SK-N-SH treated with all-trans-retinoic acid at 6 μM for 48 hours (cell line): ENCODE data around the gene AKR1B1.

Experiments used
- ARNTL ChIP-seq: fragments of 450-650 bp; formaldehyde crosslinking; IDR thresholded peaks from 2 replicates; pipeline ENCODE4 v1.5.0; 2020; ENCODE audit warnings: low read depth, mild to moderate bottlenecking, moderate library complexity, borderline replicate concordance
- ZNF70 ChIP-seq: fragments of 450-650 bp; formaldehyde crosslinking; IDR thresholded peaks from 2 replicates; pipeline ENCODE4 v1.5.0; 2020; ENCODE audit warnings: mild to moderate bottlenecking, moderate library complexity
- TF ChIP-seq, protein P1 (sequence below): fragments of 250-450 bp; sonication (Bioruptor Pico); IDR thresholded peaks from 2 replicates; pipeline ENCODE4 v1.8.0; 2020; ENCODE audit warnings: mild to moderate bottlenecking, moderate library complexity, borderline replicate concordance
- TF ChIP-seq, protein P2 (sequence below): fragments of 250-450 bp; sonication (Bioruptor Pico); IDR thresholded peaks from 2 replicates; pipeline ENCODE4 v1.5.1; 2020; ENCODE audit warnings: low read depth, mild to moderate bottlenecking, moderate library complexity
- TF ChIP-seq, protein P3 (sequence below): fragments of 250-450 bp; sonication (Bioruptor Pico); IDR thresholded peaks from 2 replicates; pipeline ENCODE4 v1.5.1; 2021; ENCODE audit warnings: mild to moderate bottlenecking, moderate library complexity

DNA sequence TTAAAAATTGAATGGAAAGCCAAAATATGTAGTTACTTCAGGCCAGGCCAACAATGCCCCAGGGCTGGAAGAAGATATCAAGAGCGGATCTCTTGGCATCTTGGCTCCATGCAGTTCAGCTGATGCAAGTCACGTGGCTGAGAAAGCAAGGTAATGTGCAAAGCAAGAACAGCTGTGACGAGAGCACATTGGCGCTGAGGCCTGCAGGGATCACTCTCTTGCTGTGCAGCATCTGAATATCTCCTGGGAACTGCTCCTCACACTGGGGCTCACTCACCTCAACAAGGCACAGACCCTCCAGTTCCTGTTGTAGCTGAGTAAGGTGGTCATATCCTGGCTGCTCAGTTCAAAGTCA lies 14.0 kb downstream of the AKR1B1 start:
- TF ChIP-seq, protein P1, sequence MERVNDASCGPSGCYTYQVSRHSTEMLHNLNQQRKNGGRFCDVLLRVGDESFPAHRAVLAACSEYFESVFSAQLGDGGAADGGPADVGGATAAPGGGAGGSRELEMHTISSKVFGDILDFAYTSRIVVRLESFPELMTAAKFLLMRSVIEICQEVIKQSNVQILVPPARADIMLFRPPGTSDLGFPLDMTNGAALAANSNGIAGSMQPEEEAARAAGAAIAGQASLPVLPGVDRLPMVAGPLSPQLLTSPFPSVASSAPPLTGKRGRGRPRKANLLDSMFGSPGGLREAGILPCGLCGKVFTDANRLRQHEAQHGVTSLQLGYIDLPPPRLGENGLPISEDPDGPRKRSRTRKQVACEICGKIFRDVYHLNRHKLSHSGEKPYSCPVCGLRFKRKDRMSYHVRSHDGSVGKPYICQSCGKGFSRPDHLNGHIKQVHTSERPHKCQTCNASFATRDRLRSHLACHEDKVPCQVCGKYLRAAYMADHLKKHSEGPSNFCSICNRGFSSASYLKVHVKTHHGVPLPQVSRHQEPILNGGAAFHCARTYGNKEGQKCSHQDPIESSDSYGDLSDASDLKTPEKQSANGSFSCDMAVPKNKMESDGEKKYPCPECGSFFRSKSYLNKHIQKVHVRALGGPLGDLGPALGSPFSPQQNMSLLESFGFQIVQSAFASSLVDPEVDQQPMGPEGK (CRISPR knock-in tag), result no peak
- TF ChIP-seq, protein P2, sequence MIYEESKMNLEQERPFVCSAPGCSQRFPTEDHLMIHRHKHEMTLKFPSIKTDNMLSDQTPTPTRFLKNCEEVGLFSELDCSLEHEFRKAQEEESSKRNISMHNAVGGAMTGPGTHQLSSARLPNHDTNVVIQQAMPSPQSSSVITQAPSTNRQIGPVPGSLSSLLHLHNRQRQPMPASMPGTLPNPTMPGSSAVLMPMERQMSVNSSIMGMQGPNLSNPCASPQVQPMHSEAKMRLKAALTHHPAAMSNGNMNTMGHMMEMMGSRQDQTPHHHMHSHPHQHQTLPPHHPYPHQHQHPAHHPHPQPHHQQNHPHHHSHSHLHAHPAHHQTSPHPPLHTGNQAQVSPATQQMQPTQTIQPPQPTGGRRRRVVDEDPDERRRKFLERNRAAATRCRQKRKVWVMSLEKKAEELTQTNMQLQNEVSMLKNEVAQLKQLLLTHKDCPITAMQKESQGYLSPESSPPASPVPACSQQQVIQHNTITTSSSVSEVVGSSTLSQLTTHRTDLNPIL (CRISPR knock-in tag), result no peak
- TF ChIP-seq ARNTL, result no peak
- TF ChIP-seq ZNF70 (CRISPR knock-in tag), result no peak
- TF ChIP-seq, protein P3, sequence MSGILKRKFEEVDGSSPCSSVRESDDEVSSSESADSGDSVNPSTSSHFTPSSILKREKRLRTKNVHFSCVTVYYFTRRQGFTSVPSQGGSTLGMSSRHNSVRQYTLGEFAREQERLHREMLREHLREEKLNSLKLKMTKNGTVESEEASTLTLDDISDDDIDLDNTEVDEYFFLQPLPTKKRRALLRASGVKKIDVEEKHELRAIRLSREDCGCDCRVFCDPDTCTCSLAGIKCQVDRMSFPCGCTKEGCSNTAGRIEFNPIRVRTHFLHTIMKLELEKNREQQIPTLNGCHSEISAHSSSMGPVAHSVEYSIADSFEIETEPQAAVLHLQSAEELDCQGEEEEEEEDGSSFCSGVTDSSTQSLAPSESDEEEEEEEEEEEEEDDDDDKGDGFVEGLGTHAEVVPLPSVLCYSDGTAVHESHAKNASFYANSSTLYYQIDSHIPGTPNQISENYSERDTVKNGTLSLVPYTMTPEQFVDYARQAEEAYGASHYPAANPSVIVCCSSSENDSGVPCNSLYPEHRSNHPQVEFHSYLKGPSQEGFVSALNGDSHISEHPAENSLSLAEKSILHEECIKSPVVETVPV (CRISPR knock-in tag), result no peak
